MCF 10A (cell line): ENCODE results near the gene ENTR1. TPM values are rescaled to one million over a fixed set of nuclear protein-coding genes. Genes with fewer than 3 reads are reported as not detected.

ENCODE experiments used
- BruUV-seq: library from RNA; stranded (reverse); fragments of 400-500 nt; replicated peaks from 2 replicates; lab custom pipeline; 2021; lab: Mats Ljungman, UMichigan
- CTCF ChIA-PET: fragments of 300-600 bp; sonication (Branson Sonifier 250); formaldehyde crosslinking; extraction: SDS; loops from one replicate; lab custom pipeline; 2021; ENCODE audit warnings: antibody characterized with exemption, inconsistent platforms; lab: Yijun Ruan, JAX
- POLR2A ChIA-PET: fragments of 300-600, 350-650 bp; sonication (Branson Sonifier 250); formaldehyde crosslinking; extraction: SDS; loops from one replicate; lab custom pipeline; 2020; ENCODE audit warnings: antibody characterized with exemption, inconsistent platforms; lab: Yijun Ruan, JAX
- DNase-seq: peaks from one replicate; pipeline ENCODE4 v3.0.0-alpha.2; 2018; ENCODE audit not compliant: unreplicated experiment
- H3K27ac Mint-ChIP-seq: one replicate; pipeline ENCODE4 v1.8.0; 2022; ENCODE audit warnings: mild to moderate bottlenecking, low read depth, mixed read lengths; ENCODE audit not compliant: unreplicated experiment
- H3K27me3 Mint-ChIP-seq: one replicate; pipeline ENCODE4 v1.8.0; 2022; ENCODE audit warnings: mixed read lengths; ENCODE audit not compliant: insufficient read depth, unreplicated experiment
- H3K36me3 Mint-ChIP-seq: one replicate; pipeline ENCODE4 v1.8.0; 2022; ENCODE audit warnings: mild to moderate bottlenecking, moderate library complexity, mixed read lengths; ENCODE audit not compliant: insufficient read depth, unreplicated experiment
- H3K4me1 Mint-ChIP-seq: one replicate; pipeline ENCODE4 v1.8.0; 2022; ENCODE audit warnings: mixed read lengths; ENCODE audit not compliant: insufficient read depth, unreplicated experiment
- H3K4me3 Mint-ChIP-seq: one replicate; pipeline ENCODE4 v1.8.0; 2022; ENCODE audit warnings: mild to moderate bottlenecking, moderate library complexity, mixed read lengths; ENCODE audit not compliant: unreplicated experiment
- H3K9me3 Mint-ChIP-seq: one replicate; pipeline ENCODE4 v1.8.0; 2022; ENCODE audit warnings: mixed read lengths; ENCODE audit not compliant: unreplicated experiment
- CTCF ChIP-seq: fragments of 200-600 bp; IDR thresholded peaks from one replicate; pipeline ENCODE4 v1.8.0; 2022; ENCODE audit warnings: antibody characterized with exemption, mild to moderate bottlenecking; ENCODE audit not compliant: unreplicated experiment
- intact Hi-C: fragments of 100-400 bp; cut with micrococcal nuclease; formaldehyde crosslinking; loops from 2 replicates; pipeline ENCODE4 v1.14.1; 2022
- total RNA-seq: library from RNA; stranded (reverse); gene quantifications from 2 replicates; pipeline ENCODE4 v1.2.3, GENCODE V29; 2022

The ENTR1 gene
- total RNA-seq, 1 experiment from 2014 or later, result 82.2 TPM

DNA sequence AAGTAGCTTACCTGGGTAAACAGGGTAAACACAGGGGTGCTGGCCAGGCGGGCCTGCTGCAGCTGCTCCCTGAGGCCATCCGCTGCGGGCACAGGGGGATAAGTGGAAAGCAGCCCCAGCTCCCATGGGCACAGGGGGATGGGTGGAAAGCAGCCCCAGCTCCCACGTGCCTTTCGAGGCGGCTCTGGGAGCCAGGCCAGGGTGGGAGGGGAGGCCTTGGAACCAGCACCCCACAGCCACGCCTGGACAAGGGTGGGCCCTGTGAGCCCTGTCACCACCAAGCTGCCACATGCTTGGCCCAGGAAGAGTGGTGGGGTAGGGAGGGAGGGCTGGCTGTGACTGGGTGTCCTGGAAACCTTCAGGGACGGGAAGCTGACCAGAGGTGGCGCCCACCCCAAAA, 29.1 kb downstream of the ENTR1 start:
- Mint-ChIP-seq H3K9me3 (no peaks in the 10 kb centered on the region), H3K27ac (no peak overlapping the region), H3K27me3 (no peaks in the 10 kb centered on the region), H3K4me3 (no peak overlapping the region), H3K4me1 (no peaks in the 10 kb centered on the region), H3K36me3 (peaks cover 36% of the 10 kb centered on the region)
- no TSS peak for BruUV-seq
- TF ChIP-seq CTCF, result no peak
- intact Hi-C loops, result no loop called here
- CTCF ChIA-PET, result interaction anchor here (0.6 kb wide), 1 partner anchor 81 kb away, joined by 3 read pairs; no protein-coding TSS in a partner anchor
- no peak for DNase-seq
- POLR2A ChIA-PET, result no interaction called here

- no peaks in the 10 kb centered on the region for H3K27me3 Mint-ChIP-seq
- TF ChIP-seq CTCF, result no peak
- no TSS peak for BruUV-seq
- peaks cover 27% of the 10 kb centered on the region for H3K36me3 Mint-ChIP-seq
- ChIA-PET POLR2A (no interaction called here), CTCF (no interaction called here)
- H3K4me1 Mint-ChIP-seq, result no peaks in the 10 kb centered on the region
- no peak overlapping the region for H3K27ac Mint-ChIP-seq
- H3K4me3 Mint-ChIP-seq, result no peak overlapping the region
- no peak for DNase-seq
- intact Hi-C loops, result no loop called here
- H3K9me3 Mint-ChIP-seq, result no peaks in the 10 kb centered on the region
Measured at GRCh38 chr9:136380381-136380780, 30.0 kb downstream of the ENTR1 start.

DNA sequence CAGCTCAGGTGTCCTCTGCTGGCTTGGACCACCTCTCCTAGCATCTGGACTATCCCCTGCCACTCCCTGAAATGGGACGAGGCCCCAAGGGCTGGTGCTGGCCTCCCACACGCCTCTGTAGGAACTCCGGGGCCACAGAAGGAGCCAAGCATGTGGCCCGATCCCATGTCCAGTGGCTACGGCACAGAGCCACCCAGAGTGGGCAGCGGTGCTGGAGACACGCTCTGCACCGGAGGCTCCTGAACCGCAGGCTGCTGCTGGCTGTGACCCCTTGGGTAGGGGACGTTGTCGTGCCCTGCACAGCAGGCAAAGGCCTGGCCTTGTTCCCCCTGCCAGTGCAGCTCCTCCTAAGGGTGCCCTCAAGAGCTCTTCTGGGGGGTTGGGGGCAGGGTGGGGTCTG, 30.5 kb downstream of the ENTR1 start:
- no TSS peak for BruUV-seq
- no peak for TF ChIP-seq CTCF
- H3K9me3 Mint-ChIP-seq, result no peaks in the 10 kb centered on the region
- intact Hi-C loops, result no loop called here
- no peaks in the 10 kb centered on the region for H3K27me3 Mint-ChIP-seq
- CTCF ChIA-PET, result no interaction called here
- no peak overlapping the region for H3K27ac Mint-ChIP-seq
- POLR2A ChIA-PET, result no interaction called here
- no peak for DNase-seq
- no peaks in the 10 kb centered on the region for H3K4me1 Mint-ChIP-seq
- H3K4me3 Mint-ChIP-seq, result no peak overlapping the region
- peaks cover 25% of the 10 kb centered on the region for H3K36me3 Mint-ChIP-seq

DNA sequence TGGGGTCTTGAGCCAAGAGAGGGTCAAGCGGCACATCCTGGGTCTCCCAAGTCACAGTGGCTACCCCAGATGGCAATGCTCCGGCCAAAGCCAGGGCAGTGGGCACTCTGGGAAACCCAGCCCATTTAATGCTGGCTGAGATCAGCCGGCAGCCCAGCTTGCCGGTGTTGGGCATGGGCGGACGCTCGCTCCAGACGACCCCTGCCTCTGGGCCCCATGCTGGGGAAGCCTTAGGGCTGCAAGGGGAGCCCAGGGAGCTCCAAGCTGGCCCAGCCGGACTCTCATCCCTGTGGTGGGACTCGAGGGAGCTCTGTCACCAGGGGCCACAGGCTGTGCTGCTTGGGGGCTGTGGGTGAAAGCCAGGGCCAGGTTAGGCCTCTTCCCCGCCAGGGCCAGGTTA, 31.0 kb downstream of the ENTR1 start:
- ChIA-PET CTCF (no interaction called here), POLR2A (no interaction called here)
- Mint-ChIP-seq H3K27ac (no peak overlapping the region), H3K4me3 (no peak overlapping the region), H3K36me3 (peaks cover 22% of the 10 kb centered on the region), H3K27me3 (no peaks in the 10 kb centered on the region), H3K9me3 (no peaks in the 10 kb centered on the region), H3K4me1 (no peaks in the 10 kb centered on the region)
- DNase-seq, result no peak
- BruUV-seq, result no TSS peak
- intact Hi-C loops, result no loop called here
- no peak for TF ChIP-seq CTCF
